GM06990 (cell line): ENCODE measurements around the gene LOXL1.

Experiments used
- DNase-seq: peaks from one replicate; pipeline ENCODE4 v3.0.0-alpha.2; 2011; ENCODE audit not compliant: insufficient read length; ENCODE audit errors: extremely low read depth
- H3K27me3 ChIP-seq: replicated peaks from 2 replicates; pipeline ENCODE4 v1.6.0; 2011; ENCODE audit warnings: low read length; ENCODE audit not compliant: control insufficient read depth, insufficient read depth
- H3K36me3 ChIP-seq: 2 replicates; pipeline ENCODE4 v1.5.1; 2011; ENCODE audit warnings: low read length; ENCODE audit not compliant: control insufficient read depth, insufficient read depth
- H3K4me3 ChIP-seq: replicated peaks from 2 replicates; pipeline ENCODE4 v1.5.1; 2011; ENCODE audit warnings: low read depth, mild to moderate bottlenecking, control low read depth, low read length
- TF ChIP-seq, protein P1 (sequence below): IDR thresholded peaks from 2 replicates; pipeline ENCODE4 v1.5.1; 2011; ENCODE audit warnings: low read length, control low read depth, mild to moderate bottlenecking, inconsistent platforms; ENCODE audit not compliant: insufficient read depth, poor library complexity, severe bottlenecking

LOXL1 gene, protein sequence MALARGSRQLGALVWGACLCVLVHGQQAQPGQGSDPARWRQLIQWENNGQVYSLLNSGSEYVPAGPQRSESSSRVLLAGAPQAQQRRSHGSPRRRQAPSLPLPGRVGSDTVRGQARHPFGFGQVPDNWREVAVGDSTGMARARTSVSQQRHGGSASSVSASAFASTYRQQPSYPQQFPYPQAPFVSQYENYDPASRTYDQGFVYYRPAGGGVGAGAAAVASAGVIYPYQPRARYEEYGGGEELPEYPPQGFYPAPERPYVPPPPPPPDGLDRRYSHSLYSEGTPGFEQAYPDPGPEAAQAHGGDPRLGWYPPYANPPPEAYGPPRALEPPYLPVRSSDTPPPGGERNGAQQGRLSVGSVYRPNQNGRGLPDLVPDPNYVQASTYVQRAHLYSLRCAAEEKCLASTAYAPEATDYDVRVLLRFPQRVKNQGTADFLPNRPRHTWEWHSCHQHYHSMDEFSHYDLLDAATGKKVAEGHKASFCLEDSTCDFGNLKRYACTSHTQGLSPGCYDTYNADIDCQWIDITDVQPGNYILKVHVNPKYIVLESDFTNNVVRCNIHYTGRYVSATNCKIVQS

GRCh38 chr15:73926219-73927002 is at the start of gene LOXL1:
Gene LOXL1 (plus strand): TSS chr15:73926462. CDS start chr15:73926784, 322 bp downstream.
- H3K4me3 ChIP-seq = no peak within 1 kb of the TSS
- TF ChIP-seq, protein P1, sequence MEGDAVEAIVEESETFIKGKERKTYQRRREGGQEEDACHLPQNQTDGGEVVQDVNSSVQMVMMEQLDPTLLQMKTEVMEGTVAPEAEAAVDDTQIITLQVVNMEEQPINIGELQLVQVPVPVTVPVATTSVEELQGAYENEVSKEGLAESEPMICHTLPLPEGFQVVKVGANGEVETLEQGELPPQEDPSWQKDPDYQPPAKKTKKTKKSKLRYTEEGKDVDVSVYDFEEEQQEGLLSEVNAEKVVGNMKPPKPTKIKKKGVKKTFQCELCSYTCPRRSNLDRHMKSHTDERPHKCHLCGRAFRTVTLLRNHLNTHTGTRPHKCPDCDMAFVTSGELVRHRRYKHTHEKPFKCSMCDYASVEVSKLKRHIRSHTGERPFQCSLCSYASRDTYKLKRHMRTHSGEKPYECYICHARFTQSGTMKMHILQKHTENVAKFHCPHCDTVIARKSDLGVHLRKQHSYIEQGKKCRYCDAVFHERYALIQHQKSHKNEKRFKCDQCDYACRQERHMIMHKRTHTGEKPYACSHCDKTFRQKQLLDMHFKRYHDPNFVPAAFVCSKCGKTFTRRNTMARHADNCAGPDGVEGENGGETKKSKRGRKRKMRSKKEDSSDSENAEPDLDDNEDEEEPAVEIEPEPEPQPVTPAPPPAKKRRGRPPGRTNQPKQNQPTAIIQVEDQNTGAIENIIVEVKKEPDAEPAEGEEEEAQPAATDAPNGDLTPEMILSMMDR = no peak
- H3K36me3 ChIP-seq = no peaks in the 10 kb centered on the region
- H3K27me3 ChIP-seq = peaks cover 1% of the 10 kb centered on the region
- DNase-seq = no peak

GRCh38 chr15:73879426-73879825 is 46.8 kb upstream of the LOXL1 start:
- H3K4me3 ChIP-seq = no peak overlapping the region
- H3K36me3 ChIP-seq = no peaks in the 10 kb centered on the region
- DNase-seq = no peak
- H3K27me3 ChIP-seq = no peaks in the 10 kb centered on the region; the same call in none of the 2 replicates
- TF ChIP-seq, protein P1 = no peak

GRCh38 chr15:73881579-73882320 is 44.5 kb upstream of the LOXL1 start:
- Histone ChIP-seq H3K4me3 (no peak overlapping the region), H3K36me3 (no peaks in the 10 kb centered on the region), H3K27me3 (peaks cover 1% of the 10 kb centered on the region)
- TF ChIP-seq, protein P1 = no peak
- no peak for DNase-seq

DNA sequence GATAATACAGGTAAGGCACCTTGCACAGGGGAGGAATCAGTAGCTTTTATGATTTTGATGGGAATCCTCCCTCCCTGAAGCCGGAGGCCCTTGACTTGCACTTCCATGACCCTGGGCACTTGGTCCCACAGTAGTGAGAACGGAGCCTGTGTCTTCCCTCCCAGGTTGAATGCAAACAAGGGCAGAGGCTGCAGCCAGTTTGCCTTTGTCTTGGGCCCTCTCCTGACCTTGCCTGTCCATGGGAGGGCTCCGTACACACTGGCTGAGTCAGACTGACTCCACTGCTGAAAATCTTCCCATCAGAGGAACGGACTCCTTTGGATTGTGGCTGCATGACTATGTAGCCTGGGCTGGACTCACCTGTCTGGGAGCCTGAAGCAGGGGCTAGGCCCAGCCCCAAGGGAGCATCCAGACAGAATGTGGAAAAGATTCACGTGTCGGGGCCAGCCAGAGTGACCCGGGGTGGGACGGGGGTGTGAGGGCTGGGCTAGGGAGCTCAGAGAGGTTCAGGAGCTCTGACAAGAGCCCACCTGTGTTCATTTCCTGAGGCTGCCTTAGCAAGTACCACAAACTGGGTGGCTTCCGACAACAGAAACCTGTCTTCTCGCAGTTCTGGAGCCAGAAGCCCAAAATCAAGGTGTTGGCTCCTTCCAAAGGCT is 43.4 kb upstream of the LOXL1 start:
- no peak overlapping the region for H3K4me3 ChIP-seq
- TF ChIP-seq, protein P1 = no peak
- peaks cover 1% of the 10 kb centered on the region for H3K27me3 ChIP-seq
- no peak for DNase-seq
- no peaks in the 10 kb centered on the region for H3K36me3 ChIP-seq

GRCh38 chr15:73884159-73884558 is 42.1 kb upstream of the LOXL1 start:
- DNase-seq = no peak
- TF ChIP-seq, protein P1 = no peak
- H3K36me3 ChIP-seq = no peaks in the 10 kb centered on the region
- no peak overlapping the region for H3K4me3 ChIP-seq
- H3K27me3 ChIP-seq = peaks cover 1% of the 10 kb centered on the region
